Sigmoid colon (tissue), 7 donors: Measurements from ENCODE around the gene LTF. TPM values are rescaled to one million over a fixed set of nuclear protein-coding genes. Genes with fewer than 3 reads are reported as not detected.

Source experiments
- DNase-seq: peaks from one replicate; pipeline ENCODE4 v3.0.0-alpha.2; 2019
- H3K27ac ChIP-seq, 4 donors: fragments of 200-600 bp; sonication (generic); one replicate each; pipeline ENCODE4 v1.5.1; 2016 to 2019; ENCODE audit warnings: mild to moderate bottlenecking in 1 of 4
- H3K27me3 ChIP-seq, 3 donors: fragments of 200-600 bp; sonication (generic); one replicate each; pipeline ENCODE4 v1.5.1; 2019; ENCODE audit warnings: mild to moderate bottlenecking in 1 of 3
- H3K36me3 ChIP-seq, 4 donors: fragments of 200-600 bp; sonication (generic); one replicate each; pipeline ENCODE4 v1.5.1; 2016 to 2019
- H3K4me1 ChIP-seq, 4 donors: fragments of 200-600 bp; sonication (generic); one replicate each; pipeline ENCODE4 v1.5.1; 2017 to 2019
- H3K4me3 ChIP-seq, 4 donors: fragments of 200-600 bp; sonication (generic); one replicate each; pipeline ENCODE4 v1.5.1; 2017 to 2019; ENCODE audit warnings: mild to moderate bottlenecking in 2 of 4, moderate library complexity in 1 of 4
- H3K9me3 ChIP-seq, 4 donors: fragments of 200-600 bp in 3 of 4; sonication (generic) in 3 of 4; one replicate each; pipeline versions ENCODE4 v1.5.1 to v1.6.1; 2013 to 2019
- CTCF ChIP-seq, 4 experiments: fragments of 450-650 bp in 3 of 4; fragments of 200-600 bp in 1 of 4; IDR thresholded peaks; one replicate each; pipeline ENCODE4 v1.5.1; 2016 to 2019; ENCODE audit warnings: antibody characterized with exemption in 4 of 4, mild to moderate bottlenecking in 3 of 4, moderate library complexity in 2 of 4
- EP300 ChIP-seq, 4 donors: sonication (generic); formaldehyde crosslinking; IDR thresholded peaks; one replicate each; pipeline ENCODE4 v1.6.1; 2017; ENCODE audit warnings: antibody characterized with exemption in 4 of 4
- POLR2A ChIP-seq, 2 donors: fragments of 450-650 bp; IDR thresholded peaks; one replicate each; pipeline ENCODE4 v1.6.1; 2016; ENCODE audit warnings: antibody characterized with exemption in 2 of 2, mild to moderate bottlenecking in 2 of 2, moderate library complexity in 2 of 2
- POLR2AphosphoS5 ChIP-seq, 4 donors: sonication (generic); formaldehyde crosslinking; IDR thresholded peaks; one replicate each; pipeline ENCODE4 v1.6.1; 2017; ENCODE audit warnings: antibody characterized with exemption in 4 of 4
- WGBS, 2 donors: extraction: QIAGEN DNeasy Blood & Tissue Kit; methylation state at CpG; one replicate each; pipeline ENCODE4 v1.1.7; 2013; 5-methylcytosine and 5-hydroxymethylcytosine counted together
- intact Hi-C: fragments of 100-400 bp; cut with DNase I; formaldehyde crosslinking; loops from one replicate; pipeline ENCODE4 v1.15.1; 2023
- polyA plus RNA-seq, 3 donors: library from polyadenylated mRNA; stranded (reverse); fragments of 200-250 nt; gene quantifications; one replicate each; pipeline ENCODE4 v1.2.3, GENCODE V29; 2013
- total RNA-seq, 4 donors: library from RNA; depleted of rRNA; stranded (reverse); fragments of >200 nt; gene quantifications; one replicate each; pipeline ENCODE4 v1.1.0, GENCODE V29; 2016
- donor health status: healthy with polysubstance abuse.
- donor health status: Bipolar disorder and iron deficiency.
- donor health status: healthy.

The LTF gene
- total and polyA plus RNA-seq, 7 donors: 0.16 to 38.0 (median 0.36) TPM; not detected in 2

DNA sequence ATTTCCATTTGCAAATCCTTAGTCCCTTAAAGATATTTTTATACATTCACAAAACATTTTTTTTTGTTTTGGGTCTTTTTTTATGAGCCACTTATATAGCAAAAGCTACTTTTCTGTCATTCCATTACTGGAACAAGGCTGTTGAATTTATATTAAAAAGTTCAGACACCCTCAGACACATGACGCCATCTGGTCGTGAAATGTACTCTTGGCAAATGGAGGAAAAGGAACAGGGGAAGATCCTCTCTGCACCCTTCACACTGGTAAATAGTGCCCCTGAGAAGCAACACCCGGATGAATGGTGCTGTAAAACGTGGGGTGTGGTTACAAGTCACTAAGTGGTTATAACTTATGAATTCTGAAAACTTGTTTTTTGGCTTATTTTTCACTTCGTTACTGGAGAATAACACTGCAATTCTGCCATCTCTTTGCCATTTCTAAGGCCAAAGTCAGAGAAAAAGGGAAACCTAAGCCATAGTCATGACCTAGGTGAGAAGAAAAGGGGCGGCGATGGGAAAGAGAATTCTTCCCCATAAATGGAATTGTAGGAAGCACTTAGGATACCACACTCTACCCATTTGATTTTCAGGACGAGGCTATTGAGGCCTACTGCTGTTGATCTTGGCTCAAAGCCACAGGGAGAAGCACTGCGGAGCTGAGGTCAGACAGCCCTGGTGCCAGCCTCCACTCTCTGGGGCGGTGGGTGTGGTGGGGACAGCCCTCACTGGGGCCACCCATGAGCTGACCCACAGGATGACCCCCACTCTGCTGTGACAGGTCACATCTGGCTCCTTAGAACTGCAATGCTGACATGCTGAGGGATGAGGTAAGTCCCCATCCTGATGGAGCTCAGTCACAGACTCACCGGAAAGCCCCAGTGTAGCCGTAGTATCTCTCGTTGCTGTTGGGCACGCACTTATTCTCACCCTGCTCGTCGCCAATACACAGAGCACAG is 21.9 kb downstream of the LTF start:
- WGBS, 2 donors: 47 to 74% methylated on average over 16 of the region's 16 CpGs
- no peak overlapping the region for H3K4me3 ChIP-seq
- no peak overlapping the region for H3K27ac ChIP-seq
- no peak for DNase-seq
- TF ChIP-seq CTCF (IDR thresholded peaks at IDR 0.05): peak in 2 of 4 experiments; percentile 66 to 72
- TF ChIP-seq EP300 (IDR thresholded peaks at IDR 0.05): no peak
- no peaks in the 10 kb centered on the region for H3K27me3 ChIP-seq
- H3K4me1 ChIP-seq: no peaks in the 10 kb centered on the region
- intact Hi-C loops: loop anchor here (10.0 kb wide), 3 partner anchors 358 to 678 kb away; no protein-coding TSS in a partner anchor
- no peaks in the 10 kb centered on the region for H3K36me3 ChIP-seq
- H3K9me3 ChIP-seq: no peaks in the 10 kb centered on the region

- 72 to 75% methylated on average over 4 of the region's 4 CpGs for WGBS, 2 donors
- intact Hi-C loops: loop anchor here (10.0 kb wide), 3 partner anchors 356 to 676 kb away; no protein-coding TSS in a partner anchor
- no peaks in the 10 kb centered on the region for H3K27me3 ChIP-seq
- no peak for TF ChIP-seq CTCF (IDR thresholded peaks at IDR 0.05)
- TF ChIP-seq EP300 (IDR thresholded peaks at IDR 0.05): no peak
- no peak for TF ChIP-seq POLR2A (IDR thresholded peaks at IDR 0.05)
- no peak for TF ChIP-seq POLR2AphosphoS5 (IDR thresholded peaks at IDR 0.05)
- no peak for DNase-seq
- no peaks in the 10 kb centered on the region for H3K36me3 ChIP-seq
- no peaks in the 10 kb centered on the region for H3K4me1 ChIP-seq
- no peaks in the 10 kb centered on the region for H3K9me3 ChIP-seq
- H3K4me3 ChIP-seq: no peak overlapping the region
- no peak overlapping the region for H3K27ac ChIP-seq
These were observed 24.0 kb downstream of the LTF start for GRCh38 chr3:46440531-46441294.

GRCh38 chr3:46438831-46439230 is 25.9 kb downstream of the LTF start:
- DNase-seq: no peak
- H3K27me3 ChIP-seq: no peaks in the 10 kb centered on the region
- no peaks in the 10 kb centered on the region for H3K4me1 ChIP-seq
- H3K27ac ChIP-seq: no peak overlapping the region
- intact Hi-C loops: no loop called here
- WGBS, 2 donors: 79 to 90% methylated on average over 3 of the region's 3 CpGs
- TF ChIP-seq POLR2AphosphoS5 (IDR thresholded peaks at IDR 0.05) (no peak), EP300 (IDR thresholded peaks at IDR 0.05) (no peak), POLR2A (IDR thresholded peaks at IDR 0.05) (no peak), CTCF (IDR thresholded peaks at IDR 0.05) (no peak)
- H3K4me3 ChIP-seq: no peak overlapping the region
- no peaks in the 10 kb centered on the region for H3K36me3 ChIP-seq
- H3K9me3 ChIP-seq: no peaks in the 10 kb centered on the region

DNA sequence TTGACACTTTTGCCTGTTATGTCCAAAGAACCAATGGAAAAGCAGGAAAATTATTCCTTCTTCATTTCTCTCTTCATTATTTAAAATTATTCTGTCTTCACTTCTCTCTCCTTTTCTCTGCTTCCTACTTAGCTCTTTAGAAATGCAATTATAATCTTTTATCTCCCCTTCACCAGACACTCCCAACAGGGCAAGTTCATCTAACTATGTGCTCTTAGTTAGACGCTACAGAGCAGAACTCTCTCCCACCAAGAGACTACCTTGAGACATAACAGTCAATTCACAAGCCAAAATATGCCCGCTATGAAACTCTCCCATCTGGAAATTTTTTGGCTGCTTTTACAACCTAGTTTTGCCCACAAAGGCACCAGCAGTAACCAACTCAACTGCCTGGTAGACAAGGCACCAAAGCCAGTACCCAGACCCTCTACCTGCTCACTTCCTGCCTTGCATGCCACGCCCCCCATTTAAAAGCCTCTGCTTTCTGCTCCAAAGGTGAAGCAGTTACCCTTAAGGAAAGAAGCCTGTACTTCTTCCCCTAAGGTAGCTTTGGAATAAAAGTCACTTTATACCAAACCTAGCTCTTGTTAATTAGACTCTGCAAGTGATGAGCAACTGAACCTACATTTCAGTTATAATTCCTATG is 29.5 kb downstream of the LTF start:
- H3K36me3 ChIP-seq: no peaks in the 10 kb centered on the region
- DNase-seq: no peak
- H3K4me3 ChIP-seq: no peak overlapping the region
- no peaks in the 10 kb centered on the region for H3K9me3 ChIP-seq
- H3K27me3 ChIP-seq: no peaks in the 10 kb centered on the region
- H3K4me1 ChIP-seq: no peaks in the 10 kb centered on the region
- intact Hi-C loops: no loop called here
- 78 to 88% methylated on average over 3 of the region's 3 CpGs for WGBS, 2 donors
- TF ChIP-seq CTCF (IDR thresholded peaks at IDR 0.05) (no peak), POLR2A (IDR thresholded peaks at IDR 0.05) (no peak), POLR2AphosphoS5 (IDR thresholded peaks at IDR 0.05) (no peak), EP300 (IDR thresholded peaks at IDR 0.05) (no peak)
- no peak overlapping the region for H3K27ac ChIP-seq
